DOHH2 (cell line): Measurements from ENCODE around the gene LAMC2.
"Not testable (repeated sequence)": the region's sequence is repeated elsewhere in the genome, so short reads cannot be mapped to it uniquely, and the experiment has no call there.

ENCODE experiments used
- H3F3A ChIP-seq: fragments of 200-600 bp; sonication (generic), shearing (Covaris generic); 2 replicates; pipeline ENCODE4 v1.6.0; 2016; ENCODE audit warnings: antibody characterized with exemption, mild to moderate bottlenecking; ENCODE audit not compliant: control insufficient read depth, insufficient read depth
- H3K27ac ChIP-seq: fragments of 200-600 bp; sonication (generic); 2 replicates; pipeline ENCODE4 v1.5.1; 2014; ENCODE audit warnings: low read depth, mild to moderate bottlenecking, low read length, moderate library complexity
- H3K27me3 ChIP-seq: fragments of 200-600 bp; sonication (generic); 2 replicates; pipeline ENCODE4 v1.6.1; 2014; ENCODE audit warnings: mild to moderate bottlenecking, low read length, mixed read lengths; ENCODE audit not compliant: control insufficient read depth
- H3K36me3 ChIP-seq: fragments of 200-600 bp; sonication (generic); 2 replicates; pipeline ENCODE4 v1.6.1; 2014; ENCODE audit warnings: mild to moderate bottlenecking, low read length, moderate library complexity, mixed read lengths; ENCODE audit not compliant: control insufficient read depth
- H3K4me1 ChIP-seq: fragments of 200-600 bp; sonication (generic); 2 replicates; pipeline ENCODE4 v1.6.1; 2014; ENCODE audit warnings: mild to moderate bottlenecking, low read length, mixed read lengths; ENCODE audit not compliant: control insufficient read depth
- H3K4me2 ChIP-seq: fragments of 200-600 bp; sonication (generic); 2 replicates; pipeline ENCODE4 v1.6.0; 2014; ENCODE audit warnings: mild to moderate bottlenecking, low read length, moderate library complexity
- H3K4me3 ChIP-seq: fragments of 200-600 bp; sonication (generic); 2 replicates; pipeline ENCODE4 v1.5.1; 2014; ENCODE audit warnings: mild to moderate bottlenecking, low read length, mixed read lengths
- H3K79me2 ChIP-seq: fragments of 200-600 bp; sonication (generic); 2 replicates; pipeline ENCODE4 v1.6.1; 2014; ENCODE audit warnings: mild to moderate bottlenecking, low read length, mixed read lengths; ENCODE audit not compliant: control insufficient read depth
- H3K9me2 ChIP-seq: fragments of 200-600 bp; sonication (generic); replicated peaks from 2 replicates; pipeline ENCODE4 v1.6.1; 2014; ENCODE audit warnings: mild to moderate bottlenecking, low read length, mixed read lengths; ENCODE audit not compliant: control insufficient read depth
- H3K9me3 ChIP-seq: fragments of 200-600 bp; sonication (generic); 2 replicates; pipeline ENCODE4 v1.6.1; 2014; ENCODE audit warnings: antibody characterized with exemption, low read length, mixed read lengths; ENCODE audit not compliant: control insufficient read depth, insufficient read depth
- H4K20me1 ChIP-seq: fragments of 200-600 bp; sonication (generic); 2 replicates; pipeline ENCODE4 v1.6.0; 2014; ENCODE audit warnings: low read depth, mild to moderate bottlenecking, antibody characterized with exemption, low read length, moderate library complexity; ENCODE audit not compliant: control insufficient read depth, insufficient read depth
- EZH2phosphoT487 ChIP-seq: fragments of 200-600 bp; sonication (generic); IDR thresholded peaks from 2 replicates; pipeline ENCODE4 v1.6.1; 2017; ENCODE audit warnings: borderline replicate concordance, mild to moderate bottlenecking, antibody characterized with exemption, low read length, moderate library complexity, mixed read lengths
- TF ChIP-seq, protein P1 (sequence below): fragments of 200-600 bp; sonication (generic); IDR thresholded peaks from one replicate; pipeline ENCODE4 v1.5.1; 2014; ENCODE audit warnings: antibody characterized with exemption, mild to moderate bottlenecking, low read depth, low read length; ENCODE audit not compliant: poor library complexity, severe bottlenecking

The LAMC2 gene

DNA sequence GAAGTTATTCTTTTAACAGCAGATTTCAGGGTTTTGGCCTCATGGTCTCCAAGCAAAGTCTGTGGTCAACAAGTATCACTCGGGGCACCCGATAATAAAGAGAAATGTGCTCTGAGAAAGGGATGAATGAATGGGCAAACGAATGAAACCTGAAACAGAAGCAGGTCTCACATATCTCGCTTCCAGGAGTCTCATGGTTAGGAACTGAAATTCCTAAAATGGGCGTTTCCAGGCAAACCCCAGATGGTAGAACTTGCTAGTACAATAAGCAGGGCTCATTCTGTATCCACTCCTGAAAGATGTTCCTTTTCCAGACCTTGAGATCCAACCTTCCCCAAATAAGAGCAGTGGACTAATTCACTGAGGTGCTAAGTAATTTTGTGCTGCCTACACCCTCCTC is 87.2 kb downstream of the LAMC2 start:
- no peaks in the 10 kb centered on the region for H4K20me1 ChIP-seq
- H3K36me3 ChIP-seq: no peaks in the 10 kb centered on the region
- no peak overlapping the region for H3K4me2 ChIP-seq
- no peaks in the 10 kb centered on the region for H3K9me2 ChIP-seq
- no peaks in the 10 kb centered on the region for H3K9me3 ChIP-seq
- TF ChIP-seq, protein P1, sequence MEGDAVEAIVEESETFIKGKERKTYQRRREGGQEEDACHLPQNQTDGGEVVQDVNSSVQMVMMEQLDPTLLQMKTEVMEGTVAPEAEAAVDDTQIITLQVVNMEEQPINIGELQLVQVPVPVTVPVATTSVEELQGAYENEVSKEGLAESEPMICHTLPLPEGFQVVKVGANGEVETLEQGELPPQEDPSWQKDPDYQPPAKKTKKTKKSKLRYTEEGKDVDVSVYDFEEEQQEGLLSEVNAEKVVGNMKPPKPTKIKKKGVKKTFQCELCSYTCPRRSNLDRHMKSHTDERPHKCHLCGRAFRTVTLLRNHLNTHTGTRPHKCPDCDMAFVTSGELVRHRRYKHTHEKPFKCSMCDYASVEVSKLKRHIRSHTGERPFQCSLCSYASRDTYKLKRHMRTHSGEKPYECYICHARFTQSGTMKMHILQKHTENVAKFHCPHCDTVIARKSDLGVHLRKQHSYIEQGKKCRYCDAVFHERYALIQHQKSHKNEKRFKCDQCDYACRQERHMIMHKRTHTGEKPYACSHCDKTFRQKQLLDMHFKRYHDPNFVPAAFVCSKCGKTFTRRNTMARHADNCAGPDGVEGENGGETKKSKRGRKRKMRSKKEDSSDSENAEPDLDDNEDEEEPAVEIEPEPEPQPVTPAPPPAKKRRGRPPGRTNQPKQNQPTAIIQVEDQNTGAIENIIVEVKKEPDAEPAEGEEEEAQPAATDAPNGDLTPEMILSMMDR: no peak
- TF ChIP-seq EZH2phosphoT487: no peak
- no peaks in the 10 kb centered on the region for H3K4me1 ChIP-seq
- H3K79me2 ChIP-seq: no peaks in the 10 kb centered on the region
- no peak overlapping the region for H3K4me3 ChIP-seq
- H3K27me3 ChIP-seq: peaks cover 2% of the 10 kb centered on the region; the same call in 1 of the 2 replicates
- no peaks in the 10 kb centered on the region for H3F3A ChIP-seq
- H3K27ac ChIP-seq: no peak overlapping the region

DNA sequence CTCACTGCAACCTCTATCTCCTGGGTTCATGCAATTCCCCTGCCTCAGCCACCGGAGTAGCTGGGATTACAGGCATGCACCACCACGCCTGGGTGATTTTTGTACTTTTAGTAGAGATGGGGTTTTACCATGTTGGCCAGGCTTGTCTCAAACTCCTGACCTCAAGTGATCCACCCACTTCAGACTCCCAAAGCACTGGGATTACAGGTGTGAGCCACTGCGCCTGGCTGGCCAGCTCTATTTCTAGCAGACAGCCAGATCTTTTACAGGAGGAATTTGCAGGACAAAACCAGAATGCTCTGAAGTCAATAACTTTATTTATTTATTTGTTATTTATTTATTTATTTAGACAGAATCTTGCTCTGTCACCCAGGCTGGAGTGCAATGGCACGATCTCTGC is 87.9 kb downstream of the LAMC2 start:
- not testable (repeated sequence) for H3K79me2 ChIP-seq, H4K20me1 ChIP-seq, H3F3A ChIP-seq, H3K27ac ChIP-seq, H3K4me3 ChIP-seq, H3K36me3 ChIP-seq, H3K9me2 ChIP-seq, H3K4me2 ChIP-seq, H3K27me3 ChIP-seq, H3K9me3 ChIP-seq, H3K4me1 ChIP-seq

DNA sequence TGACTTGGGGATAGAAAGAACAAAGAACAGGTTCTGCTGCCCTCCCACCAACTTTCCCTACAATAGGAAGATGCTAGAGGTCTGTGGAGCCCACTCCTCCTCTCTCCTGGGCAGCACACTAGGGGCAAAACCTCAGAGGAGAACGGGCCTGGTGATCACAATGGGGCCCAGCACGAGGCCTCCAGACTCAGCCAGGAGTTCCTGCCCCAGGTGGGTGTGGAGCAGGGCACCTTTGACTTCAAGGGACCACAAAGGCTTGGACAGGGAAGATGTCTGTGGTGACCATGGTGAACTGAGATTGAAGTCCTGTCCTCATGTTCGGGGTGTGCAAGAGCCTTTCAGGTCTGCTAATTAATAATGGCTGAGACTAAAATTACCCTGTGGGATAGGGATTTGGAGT is 88.8 kb downstream of the LAMC2 start:
- no peaks in the 10 kb centered on the region for H3K4me1 ChIP-seq
- H3K4me3 ChIP-seq: no peak overlapping the region
- H3K4me2 ChIP-seq: no peak overlapping the region
- no peaks in the 10 kb centered on the region for H4K20me1 ChIP-seq
- no peaks in the 10 kb centered on the region for H3K9me2 ChIP-seq
- H3K27ac ChIP-seq: no peak overlapping the region
- peaks cover 2% of the 10 kb centered on the region; the same call in 1 of the 2 replicates for H3K27me3 ChIP-seq
- no peaks in the 10 kb centered on the region for H3K36me3 ChIP-seq
- H3F3A ChIP-seq: no peaks in the 10 kb centered on the region
- H3K9me3 ChIP-seq: no peaks in the 10 kb centered on the region
- no peak for TF ChIP-seq EZH2phosphoT487
- TF ChIP-seq, protein P1: no peak
- no peaks in the 10 kb centered on the region for H3K79me2 ChIP-seq

DNA sequence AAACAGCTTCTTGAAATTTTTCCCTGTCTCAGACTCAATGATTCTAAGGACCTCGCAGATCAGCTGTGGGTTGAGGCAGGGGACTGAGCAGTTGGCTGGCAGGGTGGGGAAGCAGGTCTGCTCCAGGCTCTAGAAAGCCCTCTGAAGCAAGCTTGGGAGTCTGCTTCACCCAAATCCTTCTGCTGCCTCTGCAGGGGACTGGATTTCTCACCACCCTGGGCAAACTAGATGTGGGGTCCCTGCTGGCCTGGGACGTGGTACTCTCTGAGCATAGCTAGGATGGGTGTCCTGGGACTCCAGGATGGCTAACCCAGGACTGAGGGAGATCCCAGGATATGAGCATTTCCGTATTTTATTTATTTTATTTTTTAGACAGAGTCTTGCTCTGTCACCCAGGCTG is 89.3 kb downstream of the LAMC2 start:
- Histone ChIP-seq H3K4me3 (no peak overlapping the region), H3K79me2 (no peaks in the 10 kb centered on the region), H3K9me2 (no peaks in the 10 kb centered on the region), H3K4me1 (no peaks in the 10 kb centered on the region), H3K27ac (no peak overlapping the region), H3F3A (no peaks in the 10 kb centered on the region), H3K9me3 (no peaks in the 10 kb centered on the region), H3K4me2 (no peak overlapping the region), H3K36me3 (no peaks in the 10 kb centered on the region), H3K27me3 (peaks cover 2% of the 10 kb centered on the region; the same call in 1 of the 2 replicates), H4K20me1 (no peaks in the 10 kb centered on the region)
- no peak for TF ChIP-seq EZH2phosphoT487
- TF ChIP-seq, protein P1: no peak
